Nucleus accumbens (tissue), 56 donors: Measurements from ENCODE around the gene ECE1.
"Not testable (repeated sequence)": the region's sequence is repeated elsewhere in the genome, so short reads cannot be mapped to it uniquely, and the experiment has no call there.

Experiments
- DNase-seq, 56 donors: peaks; one replicate each; lab custom pipeline; 2025; lab: John Stamatoyannopoulos, UW

The ECE1 gene

DNA sequence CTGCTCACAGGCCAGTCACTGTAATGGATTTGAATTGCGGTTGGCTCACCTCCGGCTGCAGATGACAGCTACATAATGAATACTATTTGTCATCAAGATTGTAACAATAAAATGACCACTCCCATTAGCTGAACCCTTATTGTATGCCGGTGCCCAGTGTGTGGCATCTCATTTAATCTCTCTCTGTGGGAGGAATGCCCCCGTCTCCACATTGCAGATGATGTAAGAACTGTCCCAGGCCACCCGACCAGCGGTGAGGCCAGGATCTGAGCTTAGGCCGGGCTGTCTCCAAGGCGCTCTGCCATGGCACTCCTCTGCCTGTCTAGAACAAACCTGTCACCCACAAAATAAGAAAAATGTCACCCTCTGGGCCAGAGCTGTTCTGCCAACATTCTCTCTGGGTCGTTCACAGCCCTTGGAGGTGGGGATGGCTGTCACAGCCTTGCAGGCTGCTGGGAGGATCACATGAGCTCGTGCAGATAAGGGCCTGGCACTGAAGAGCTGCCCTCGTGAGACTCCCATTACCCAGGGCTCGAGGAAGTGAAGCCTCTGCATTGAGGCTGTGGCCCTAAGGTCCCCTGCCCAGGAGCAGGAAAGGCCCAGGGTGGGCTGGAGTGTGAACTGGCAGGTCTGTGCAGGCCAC, 52.7 kb downstream of the ECE1 start:
- DNase-seq = no peak

GRCh38 chr1:21236178-21236577, 54.1 kb downstream of the ECE1 start:
- DNase-seq = no peak

DNA sequence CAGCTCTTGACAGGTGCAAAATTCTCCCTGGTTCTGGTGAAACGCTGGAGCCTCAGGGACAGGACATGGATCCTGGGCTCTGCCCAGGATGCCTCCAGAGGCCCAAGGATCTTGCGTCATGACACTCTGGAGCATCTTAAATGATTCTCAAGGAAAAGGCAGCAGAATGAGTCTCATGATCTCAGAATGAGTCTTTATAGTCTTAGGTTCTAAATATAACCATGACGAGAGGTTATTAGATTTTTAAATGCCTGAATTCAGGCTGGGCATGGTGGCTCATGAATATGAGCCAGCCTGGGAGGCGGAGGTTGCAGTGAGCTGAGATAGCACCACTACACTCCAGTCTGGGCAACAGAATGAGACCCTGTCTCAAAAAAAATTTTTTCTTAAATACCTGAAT, 55.5 kb downstream of the ECE1 start:
- peak in 1 of 56 donors; percentile 10 for DNase-seq

- DNase-seq = no peak
These were observed 56.8 kb downstream of the ECE1 start for GRCh38 chr1:21233490-21233889.

DNA sequence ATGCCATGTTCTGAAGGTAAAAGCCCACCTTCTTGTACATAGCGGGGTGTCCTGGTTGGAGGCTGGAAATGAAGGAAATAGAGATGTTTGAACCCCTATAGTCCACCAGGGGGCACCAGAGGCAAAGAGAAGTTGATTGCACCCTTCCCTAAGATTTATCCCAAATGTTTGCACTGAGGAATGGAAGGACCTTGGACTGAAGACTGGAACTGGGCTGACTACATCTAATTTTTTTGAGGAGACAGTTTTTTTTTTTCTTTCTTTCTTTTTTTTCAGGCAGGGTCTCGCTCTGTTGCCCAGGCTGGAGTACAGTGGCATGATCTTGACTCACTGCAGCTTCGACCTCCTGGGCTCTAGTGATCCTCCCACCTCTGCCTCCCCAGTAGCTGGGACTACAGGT, 58.2 kb downstream of the ECE1 start:
- DNase-seq = peak in 21 of 56 donors; percentile 5 to 74 (median 21)

GRCh38 chr1:21229246-21230000, 60.8 kb downstream of the ECE1 start:
- DNase-seq = no peak

- DNase-seq = not testable (repeated sequence)
These were observed 62.0 kb downstream of the ECE1 start for GRCh38 chr1:21228224-21228623.

- no peak for DNase-seq
These were observed 65.2 kb downstream of the ECE1 start for GRCh38 chr1:21225065-21225464.

- DNase-seq = peak in 10 of 56 donors; percentile 5 to 26 (median 16)
These were observed 69.4 kb downstream of the ECE1 start for GRCh38 chr1:21220815-21221214.

GRCh38 chr1:21219674-21220073, 70.6 kb downstream of the ECE1 start:
- DNase-seq = no peak

DNA sequence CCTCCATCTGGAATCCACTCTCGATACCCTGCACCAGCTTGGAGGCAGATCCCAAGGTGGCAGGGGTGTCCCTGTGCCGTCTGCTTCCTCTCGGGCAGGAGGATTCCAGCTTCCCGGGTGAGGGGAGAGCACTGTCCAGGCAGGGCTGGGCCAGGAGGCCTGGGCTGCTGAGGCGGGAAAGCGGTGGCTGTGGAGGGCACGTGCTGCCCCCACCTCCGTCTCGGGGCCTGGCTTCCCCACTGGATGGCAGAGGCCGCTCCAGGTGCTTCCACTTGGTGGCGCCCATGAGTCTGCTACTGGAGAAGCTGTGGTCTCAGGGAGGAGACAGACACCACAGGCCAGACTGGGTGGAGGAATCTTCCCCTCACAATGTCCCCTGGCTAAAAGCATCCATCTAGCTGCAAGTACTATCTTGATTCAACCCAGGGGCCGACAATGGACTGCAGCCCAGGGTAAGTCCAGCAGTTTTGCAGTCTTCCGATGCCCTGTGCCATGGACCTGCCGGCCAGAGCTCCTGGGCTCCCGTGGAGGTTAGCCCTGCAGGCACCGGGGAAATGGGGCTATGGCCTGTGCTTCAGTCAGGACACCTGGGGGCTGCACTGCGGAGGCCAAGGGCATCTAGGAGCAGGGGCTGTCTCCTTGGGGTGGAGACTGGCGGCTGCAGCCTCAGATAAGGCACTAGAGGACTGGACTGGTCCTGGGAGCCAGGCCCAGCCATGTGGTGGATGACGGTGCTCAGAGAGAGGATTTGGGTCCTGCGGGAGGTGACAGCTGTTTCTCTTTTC, 72.3 kb downstream of the ECE1 start:
- peak in 8 of 56 donors; percentile 5 to 32 (median 20) for DNase-seq

DNA sequence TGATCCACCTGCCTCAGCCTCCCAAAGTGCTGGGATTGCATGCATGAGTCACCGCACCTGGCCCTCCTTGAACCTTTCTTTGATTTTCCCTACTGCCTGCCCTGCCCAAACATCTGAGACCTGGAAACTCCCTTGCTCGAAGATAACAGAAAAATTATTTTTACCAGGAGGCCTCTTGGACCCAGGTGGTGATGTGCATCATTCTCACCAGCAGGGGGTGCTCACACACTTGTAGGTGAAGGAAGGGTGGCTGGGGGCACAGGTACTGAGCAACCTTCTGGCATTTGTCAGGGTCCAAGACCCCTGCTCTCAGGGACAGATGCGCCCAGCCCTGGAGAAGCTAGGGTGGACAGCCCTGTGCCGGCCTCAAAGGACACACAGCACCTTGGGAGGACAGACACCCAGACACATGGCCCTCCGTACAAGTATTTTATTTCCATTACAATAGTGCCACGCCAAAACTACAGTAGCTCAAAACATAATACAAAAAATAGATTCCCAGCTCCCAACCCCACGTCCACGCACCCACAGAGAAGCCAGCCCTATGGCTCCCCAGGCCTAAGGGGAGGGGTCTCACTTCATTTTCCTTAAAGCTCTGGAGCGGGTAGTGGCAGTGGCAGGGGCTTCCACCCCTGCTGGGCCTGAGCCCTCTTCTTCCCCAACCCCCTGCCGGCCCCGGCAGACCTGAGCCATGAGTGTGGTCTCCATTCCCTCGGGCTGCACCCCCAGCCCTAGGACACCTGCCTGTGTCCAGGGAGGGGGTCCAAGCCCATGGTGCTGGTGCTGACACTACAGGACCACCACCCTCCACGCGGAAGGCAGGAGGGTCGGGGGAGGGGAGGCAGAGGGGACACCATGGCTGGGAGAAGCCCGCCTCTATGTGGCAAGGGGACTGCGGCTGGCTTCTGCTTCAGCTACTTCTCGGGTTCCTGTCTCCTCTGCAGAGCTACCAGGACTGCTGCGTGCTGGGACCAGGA, 73.1 kb downstream of the ECE1 start:
- DNase-seq = peak in 20 of 56 donors; percentile 3 to 68 (median 20)

- DNase-seq = no peak
These were observed 78.1 kb downstream of the ECE1 start for GRCh38 chr1:21212126-21212525.

GRCh38 chr1:21208137-21208700, 82.0 kb downstream of the ECE1 start:
- not testable (repeated sequence) for DNase-seq

DNA sequence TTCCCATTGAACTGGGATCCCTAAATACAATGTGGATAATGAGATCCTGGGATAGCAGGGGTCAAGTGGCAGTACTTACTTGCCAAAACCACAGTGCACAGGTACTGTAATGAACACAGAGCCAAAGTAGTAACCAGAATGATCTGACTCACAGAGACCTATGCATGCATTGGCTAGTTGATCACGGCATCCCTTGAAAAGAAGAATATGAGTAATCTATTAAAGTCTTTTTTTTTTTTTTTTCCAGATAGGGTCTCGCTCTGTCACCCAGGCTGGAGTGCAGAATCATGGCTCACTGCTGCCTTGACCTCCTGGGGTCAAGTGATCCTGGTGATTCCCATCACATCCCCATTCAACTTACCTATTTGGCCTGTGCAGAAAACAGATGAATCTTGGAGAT, 84.1 kb downstream of the ECE1 start:
- DNase-seq = no peak

- DNase-seq = no peak
These were observed 84.8 kb downstream of the ECE1 start for GRCh38 chr1:21205416-21205815.

DNA sequence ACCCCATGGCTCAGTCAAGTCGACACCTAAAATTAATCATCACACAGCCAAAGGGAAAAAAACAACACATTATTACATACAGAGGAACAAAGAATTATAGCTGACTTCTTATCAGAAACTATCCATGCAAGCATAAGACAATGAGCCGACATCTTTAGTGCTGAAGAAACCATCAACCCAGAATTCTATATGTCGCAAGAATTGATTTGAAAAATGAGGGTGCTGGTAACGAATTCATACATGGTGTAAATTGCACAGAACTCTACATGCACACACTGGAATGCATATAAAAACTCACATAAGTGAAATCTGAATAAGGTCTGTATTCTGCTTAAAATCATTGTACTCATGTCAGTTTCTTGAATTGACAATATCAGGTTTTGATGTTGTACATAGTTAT, 88.6 kb downstream of the ECE1 start:
- DNase-seq = no peak

DNA sequence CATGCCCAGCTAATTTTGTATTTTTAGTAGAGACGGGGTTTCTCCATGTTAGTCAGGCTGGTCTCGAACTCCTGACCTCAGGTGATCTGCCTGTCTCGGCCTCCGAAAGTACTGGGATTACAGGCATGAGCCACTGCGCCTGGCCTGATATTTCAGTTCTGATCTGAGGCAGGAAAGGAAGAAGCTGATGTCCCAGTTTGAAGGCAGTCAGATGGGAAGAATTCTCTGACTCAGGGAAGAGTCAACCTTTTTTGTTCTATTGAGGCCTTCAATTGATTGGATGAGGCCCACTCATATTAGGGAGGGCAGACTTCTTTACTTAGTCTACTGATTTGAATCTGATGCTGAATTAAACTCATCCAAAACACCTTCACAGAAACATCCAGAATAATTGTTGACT, 89.0 kb downstream of the ECE1 start:
- not testable (repeated sequence) for DNase-seq

DNA sequence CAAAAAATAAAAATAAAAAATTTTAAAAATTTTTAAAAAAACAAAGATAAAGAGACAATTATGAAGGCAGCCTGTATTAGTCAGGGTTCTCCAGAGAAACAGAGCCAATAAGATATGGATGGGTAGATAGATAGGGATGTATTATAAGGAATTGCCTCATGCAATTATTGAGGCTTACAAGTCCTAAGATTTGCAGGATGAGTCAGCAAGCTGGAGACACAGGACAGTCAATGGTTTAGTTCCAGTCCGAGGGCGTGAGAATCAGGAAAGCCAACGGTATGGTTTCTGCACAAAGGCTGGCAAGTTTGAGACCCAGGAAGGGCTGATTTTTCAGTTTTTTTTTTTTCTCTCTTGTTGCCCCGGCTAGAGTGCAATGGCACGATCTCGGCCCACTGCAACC, 89.5 kb downstream of the ECE1 start:
- DNase-seq = no peak

- DNase-seq = no peak
These were observed 91.3 kb downstream of the ECE1 start for GRCh38 chr1:21198929-21199328.
